T follicular helper cell (primary cell): Measurements from ENCODE around the gene FBL.

Source experiments
- DNase-seq: peaks from one replicate; pipeline ENCODE4 v3.0.0-alpha.2; 2020; ENCODE audit warnings: low read depth

The FBL gene

GRCh38 chr19:39788244-39788643 lies 57.9 kb downstream of the FBL start:
- no peak for DNase-seq
